Measurements from ENCODE around the gene RABGAP1L. TPM values are rescaled to one million over a fixed set of nuclear protein-coding genes. Genes with fewer than 3 reads are reported as not detected.

RABGAP1L gene
- total RNA-seq, 4 donors from 2014 or later, result 31.7 to 49.7 (median 34.3) TPM

DNA sequence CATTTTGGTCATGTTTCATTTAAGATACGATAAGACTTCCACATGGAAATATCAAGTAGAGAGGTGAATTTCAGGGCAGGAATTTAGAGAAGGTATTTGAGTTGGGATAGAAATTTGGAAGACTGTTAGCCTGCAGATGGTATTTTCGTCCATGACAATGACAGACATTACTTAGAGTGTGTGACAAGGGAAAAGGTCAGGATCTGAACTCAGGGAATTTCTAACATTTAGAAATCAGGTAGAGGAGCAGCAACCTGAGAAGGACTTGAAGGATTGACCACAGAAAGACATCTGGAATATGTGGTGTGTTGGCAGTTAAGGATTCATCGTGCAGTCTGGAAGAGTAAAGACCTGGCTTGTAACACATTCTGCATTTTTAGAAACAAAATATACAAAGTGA is 57.9 kb downstream of the RABGAP1L start:
- ATAC-seq (ENCODE audit: low FRiP score) (no peak), DNase-seq (ENCODE audit: low spot score) (no peak)
- TF ChIP-seq, protein P1, sequence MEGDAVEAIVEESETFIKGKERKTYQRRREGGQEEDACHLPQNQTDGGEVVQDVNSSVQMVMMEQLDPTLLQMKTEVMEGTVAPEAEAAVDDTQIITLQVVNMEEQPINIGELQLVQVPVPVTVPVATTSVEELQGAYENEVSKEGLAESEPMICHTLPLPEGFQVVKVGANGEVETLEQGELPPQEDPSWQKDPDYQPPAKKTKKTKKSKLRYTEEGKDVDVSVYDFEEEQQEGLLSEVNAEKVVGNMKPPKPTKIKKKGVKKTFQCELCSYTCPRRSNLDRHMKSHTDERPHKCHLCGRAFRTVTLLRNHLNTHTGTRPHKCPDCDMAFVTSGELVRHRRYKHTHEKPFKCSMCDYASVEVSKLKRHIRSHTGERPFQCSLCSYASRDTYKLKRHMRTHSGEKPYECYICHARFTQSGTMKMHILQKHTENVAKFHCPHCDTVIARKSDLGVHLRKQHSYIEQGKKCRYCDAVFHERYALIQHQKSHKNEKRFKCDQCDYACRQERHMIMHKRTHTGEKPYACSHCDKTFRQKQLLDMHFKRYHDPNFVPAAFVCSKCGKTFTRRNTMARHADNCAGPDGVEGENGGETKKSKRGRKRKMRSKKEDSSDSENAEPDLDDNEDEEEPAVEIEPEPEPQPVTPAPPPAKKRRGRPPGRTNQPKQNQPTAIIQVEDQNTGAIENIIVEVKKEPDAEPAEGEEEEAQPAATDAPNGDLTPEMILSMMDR (IDR thresholded peaks at IDR 0.05), result no peak

DNA sequence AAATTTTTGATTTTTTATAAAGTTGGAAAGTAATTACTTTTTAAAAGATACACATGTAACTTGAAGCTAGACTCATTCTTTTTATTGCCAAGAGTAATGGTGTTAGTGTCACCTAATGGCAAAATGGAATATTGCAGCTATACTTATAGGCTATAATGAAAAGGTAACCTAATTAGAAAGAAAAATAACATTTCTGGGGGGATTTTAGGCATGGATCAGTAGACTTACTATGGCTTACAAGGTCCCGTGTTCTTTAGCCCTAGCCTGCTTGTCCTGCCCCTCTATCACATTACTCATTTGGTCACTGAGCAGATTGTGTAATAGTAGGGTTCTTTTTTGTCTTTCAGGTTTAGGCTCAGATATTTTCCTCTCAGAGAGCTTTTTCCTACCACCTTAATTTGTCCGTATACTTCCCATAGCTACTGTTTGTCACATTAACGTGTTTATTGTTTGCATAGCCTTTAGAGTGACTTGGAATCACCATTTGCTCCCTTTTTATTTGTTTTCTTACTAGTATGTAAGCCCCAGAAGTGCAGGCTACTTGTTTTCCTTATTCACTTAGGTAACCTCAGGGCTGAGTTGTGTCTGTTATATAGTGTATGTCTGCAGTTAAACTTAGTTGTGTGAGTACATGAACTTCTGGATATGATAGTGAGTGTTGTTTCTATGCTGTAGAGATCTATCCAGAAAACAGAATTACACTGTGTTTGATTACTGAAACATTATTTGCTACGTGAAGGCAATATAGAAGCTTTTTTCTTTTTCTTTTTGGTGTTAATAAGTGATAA is 58.7 kb downstream of the RABGAP1L start:
- no peak for ATAC-seq (ENCODE audit: low FRiP score)
- DNase-seq (ENCODE audit: low spot score), result no peak
- TF ChIP-seq, protein P1 (IDR thresholded peaks at IDR 0.05), result no peak

DNA sequence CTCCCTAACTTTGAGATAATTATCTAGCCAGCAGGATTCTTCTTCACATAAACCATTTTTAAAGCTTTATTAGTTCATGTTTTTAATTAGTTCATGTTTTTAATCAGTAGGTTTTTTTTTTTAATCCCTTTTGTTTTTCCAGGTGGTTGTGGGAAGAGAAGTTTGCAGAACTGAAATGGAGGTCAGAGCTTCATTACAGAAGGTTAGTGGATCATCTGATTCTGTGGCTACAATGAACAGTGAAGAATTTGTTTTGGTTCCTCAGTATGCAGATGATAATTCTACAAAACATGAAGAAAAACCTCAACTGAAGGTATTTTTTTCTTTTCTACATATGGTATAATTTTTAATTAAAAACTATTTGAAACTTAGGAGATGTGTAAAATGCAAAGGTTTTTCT is 59.7 kb downstream of the RABGAP1L start:
- no peak for ATAC-seq (ENCODE audit: low FRiP score)
- TF ChIP-seq, protein P1 (IDR thresholded peaks at IDR 0.05), result no peak
- DNase-seq (ENCODE audit: low spot score), result no peak

DNA sequence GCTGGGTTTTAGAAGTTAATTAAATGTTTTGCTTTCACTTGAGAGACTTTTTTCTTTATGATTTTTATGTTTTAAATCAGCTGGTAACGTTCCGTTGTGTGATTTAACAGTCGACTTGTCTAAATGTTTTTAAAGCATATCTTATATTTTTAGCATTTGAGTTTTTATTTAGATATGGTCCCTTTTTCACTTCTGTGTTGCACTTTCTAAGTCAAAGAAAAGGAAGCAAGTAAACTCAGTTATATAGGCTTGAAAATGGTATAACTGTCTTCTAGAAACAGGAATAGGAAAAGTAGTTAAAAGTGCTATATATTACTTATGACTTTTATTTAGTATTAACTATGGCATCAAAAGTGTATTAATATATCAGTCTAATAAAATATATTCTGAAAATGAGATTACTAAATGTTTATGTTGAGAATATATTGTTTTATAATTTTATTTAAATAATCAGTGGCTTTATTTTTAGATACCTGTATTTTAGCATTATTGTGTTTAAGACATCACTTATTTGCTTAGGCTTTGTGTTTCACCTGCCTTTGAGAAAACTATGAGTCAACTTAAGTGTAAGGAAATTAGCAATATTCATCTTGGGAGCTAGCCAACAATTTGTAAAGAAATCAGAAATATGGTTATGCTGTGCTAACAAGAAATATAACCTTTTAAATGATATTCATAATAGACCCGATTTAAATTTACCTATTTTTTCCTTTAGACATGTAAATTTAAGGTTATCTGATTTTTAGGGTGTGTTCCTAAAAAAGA is 60.5 kb downstream of the RABGAP1L start:
- TF ChIP-seq, protein P1 (IDR thresholded peaks at IDR 0.05), result no peak
- no peak for ATAC-seq (ENCODE audit: low FRiP score)
- no peak for DNase-seq (ENCODE audit: low spot score)

DNA sequence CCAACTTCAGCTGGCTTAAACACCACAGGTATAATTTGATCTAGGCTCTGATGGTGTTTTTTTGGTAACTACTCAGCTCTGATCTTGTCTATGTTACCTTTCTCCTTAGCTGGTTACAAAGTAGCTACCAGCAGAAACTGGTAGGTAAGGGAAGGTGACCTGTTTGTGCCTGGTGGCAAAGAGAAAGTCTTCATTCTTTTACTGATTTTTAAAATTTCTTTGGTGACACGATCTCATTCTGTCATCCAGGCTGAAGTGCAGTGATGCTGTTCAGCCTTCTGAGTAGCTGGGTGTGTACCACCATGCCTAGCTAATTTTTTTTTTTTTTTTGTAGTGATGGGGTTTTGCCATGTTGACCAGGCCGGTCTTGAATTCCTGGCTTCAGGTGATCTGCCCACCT is 62.4 kb downstream of the RABGAP1L start:
- no peak for DNase-seq (ENCODE audit: low spot score)

DNA sequence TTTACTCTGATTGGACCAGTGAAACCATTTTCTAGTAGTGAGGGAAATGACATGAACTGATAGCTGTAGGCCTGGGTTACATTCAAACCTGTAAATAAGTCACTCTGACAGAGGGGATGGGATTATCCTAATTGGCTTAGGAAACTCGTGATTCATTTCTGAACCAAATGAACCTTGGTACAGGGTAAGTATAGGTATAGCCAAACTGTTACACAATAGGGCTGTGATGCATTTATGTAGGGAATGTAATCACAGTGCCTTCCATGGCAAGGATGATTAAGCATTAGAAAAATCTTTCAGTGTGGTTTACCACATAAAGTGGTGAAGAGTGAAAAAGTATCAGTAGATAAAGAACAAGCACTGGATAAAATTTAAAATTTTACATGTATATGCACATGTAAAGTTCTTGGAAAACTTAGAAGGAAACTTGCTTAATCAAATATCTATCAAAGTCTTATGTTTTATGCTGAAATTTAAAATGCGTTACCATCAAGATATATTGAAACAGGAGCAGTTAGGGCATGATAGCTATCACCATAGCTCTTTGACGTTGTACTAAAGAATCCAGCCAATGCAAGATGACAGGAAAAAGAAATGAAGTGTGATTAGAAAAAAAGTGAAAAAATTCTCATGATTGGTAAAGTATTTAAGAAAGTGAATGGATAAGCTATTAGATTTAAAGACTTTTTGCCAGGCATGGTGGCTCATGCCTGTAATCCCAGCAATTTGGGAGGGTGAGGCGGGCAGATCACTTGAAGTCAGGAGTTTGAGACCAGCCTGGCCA is 63.0 kb downstream of the RABGAP1L start:
- DNase-seq (ENCODE audit: low spot score) (no peak), ATAC-seq (ENCODE audit: low FRiP score) (no peak)
- TF ChIP-seq, protein P1 (IDR thresholded peaks at IDR 0.05), result no peak

More for the DNA sequence above, 62.4 kb downstream of the RABGAP1L start:
- ATAC-seq (ENCODE audit: low FRiP score), result no peak
- TF ChIP-seq, protein P1 (IDR thresholded peaks at IDR 0.05), result no peak
